Stimulated activated naive CD8-positive, alpha-beta T cell treated with anti-CD3 and anti-CD28 coated beads, Interleukin-15, Interleukin-2, amounts not matched to agents 100 U/mL and 50 U/mL, for 24 hours (primary cell): Measurements from ENCODE around the gene TMEM200C.
"Not testable (repeated sequence)": the region's sequence is repeated elsewhere in the genome, so short reads cannot be mapped to it uniquely, and the experiment has no call there.

Experiments used
- ATAC-seq: fragments of 150-1000 bp; cut with Tn5 transposase; one replicate; pipeline ENCODE4 v1.10.0; 2021
- DNase-seq: peaks from one replicate; pipeline ENCODE4 v3.0.0; 2021

TMEM200C gene

GRCh38 chr18:5891854-5892215 lies 3.5 kb downstream of the TMEM200C start:
- no peak for DNase-seq
- no peak for ATAC-seq

- no peak for DNase-seq
- ATAC-seq = no peak
Measured at GRCh38 chr18:5891184-5891853, 4.0 kb downstream of the TMEM200C start.

- DNase-seq (peak; percentile 52), ATAC-seq (peak; percentile 76)
Measured at GRCh38 chr18:5890331-5891183, 4.8 kb downstream of the TMEM200C start.

DNA sequence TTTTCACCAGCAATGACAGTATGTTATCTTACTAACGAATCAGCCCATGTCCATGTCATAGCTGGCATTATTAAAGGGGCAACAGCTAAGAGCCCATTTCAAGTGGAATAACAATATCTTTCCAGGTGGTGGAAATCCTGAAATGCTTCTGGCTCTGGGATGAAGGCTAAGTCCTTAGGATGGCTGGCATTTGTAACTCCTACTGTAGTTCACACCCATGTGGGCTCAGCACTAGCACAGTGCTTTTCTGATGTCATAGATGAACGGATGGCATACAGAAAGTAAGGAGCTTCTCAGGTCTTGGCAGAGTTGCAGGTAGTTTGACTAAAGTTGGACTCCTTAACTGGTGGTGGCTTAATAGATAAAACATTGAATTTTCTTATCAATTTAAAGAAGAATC lies 10.0 kb downstream of the TMEM200C start:
- ATAC-seq (no peak), DNase-seq (no peak)

- ATAC-seq (no peak), DNase-seq (no peak)
Measured at GRCh38 chr18:5884375-5884774, 10.9 kb downstream of the TMEM200C start.

DNA sequence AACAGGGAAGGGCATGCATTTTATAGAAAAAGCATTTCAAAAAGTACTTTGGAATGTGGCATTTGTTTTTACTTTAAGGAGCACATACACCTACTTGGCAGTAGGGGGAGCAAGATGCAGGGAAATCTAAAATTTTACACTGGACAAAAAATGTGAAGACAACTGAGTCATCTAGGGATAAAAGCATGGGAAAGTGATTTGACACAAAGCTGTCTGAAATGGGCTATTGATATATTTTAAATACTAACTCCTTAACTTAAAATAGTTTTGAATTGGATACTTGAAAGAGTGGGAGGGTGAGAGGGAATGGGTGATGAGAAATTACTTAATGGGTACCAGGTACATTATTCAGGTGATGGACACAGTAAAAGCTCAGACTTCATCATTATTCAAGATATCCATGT lies 15.8 kb downstream of the TMEM200C start:
- DNase-seq (no peak), ATAC-seq (no peak)

DNA sequence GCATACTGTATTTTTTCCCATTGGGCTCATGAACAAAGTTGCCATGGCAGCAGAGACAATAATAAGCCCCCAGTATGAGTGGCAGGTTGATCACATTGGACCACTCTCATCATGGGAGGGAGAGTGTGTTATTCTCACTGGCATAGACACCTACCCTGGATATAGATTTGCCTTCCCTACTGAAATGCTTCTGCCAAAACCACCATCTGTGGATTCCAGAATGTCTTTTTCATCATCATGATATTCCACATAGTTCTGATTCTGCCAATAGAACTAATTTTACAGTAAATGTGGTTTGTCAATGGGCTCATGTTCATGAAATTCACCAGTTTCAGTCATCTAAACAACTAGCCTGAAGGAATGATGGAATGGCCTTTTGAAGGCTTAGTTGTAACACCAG lies 18.4 kb downstream of the TMEM200C start:
- ATAC-seq (no peak), DNase-seq (no peak)

DNA sequence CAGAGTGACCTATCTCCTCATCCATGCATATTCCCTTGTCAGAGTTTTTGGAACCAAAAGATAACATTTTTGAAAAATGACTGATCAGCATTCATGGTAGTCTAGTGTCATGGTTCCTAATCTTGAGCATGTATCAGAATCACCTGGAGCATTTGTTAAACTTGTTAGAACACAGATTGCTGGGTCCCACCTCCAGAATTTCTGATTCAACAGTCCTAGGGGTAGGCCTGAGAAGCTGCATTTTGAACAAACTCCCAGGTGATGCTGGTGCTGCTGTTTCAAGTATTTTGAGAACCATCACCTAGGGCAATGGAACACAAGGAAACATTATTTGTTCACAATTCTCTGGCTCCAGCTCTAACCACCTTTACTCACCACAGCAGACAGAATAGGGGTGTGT lies 21.0 kb downstream of the TMEM200C start:
- DNase-seq = no peak
- ATAC-seq = no peak

- DNase-seq (no peak), ATAC-seq (no peak)
Measured at GRCh38 chr18:5872886-5873285, 22.4 kb downstream of the TMEM200C start.

DNA sequence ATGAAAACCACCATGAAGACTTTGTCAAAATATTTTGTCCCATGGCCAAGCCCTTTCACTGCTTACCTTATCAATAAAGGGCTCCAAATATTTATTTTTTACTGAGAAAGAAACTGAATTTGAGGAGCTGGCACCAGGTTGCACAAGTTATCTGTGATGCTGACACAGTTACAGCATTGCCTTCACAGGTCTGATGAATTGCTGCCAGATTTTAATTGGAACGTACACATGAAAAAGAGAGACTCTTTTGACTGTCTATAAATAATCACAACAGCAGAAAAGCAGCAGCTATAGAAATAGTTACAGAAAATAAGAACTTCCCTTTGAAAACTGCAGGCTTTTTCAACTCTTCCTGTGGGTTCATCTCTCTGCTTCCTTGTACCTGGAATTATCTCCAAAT lies 23.9 kb downstream of the TMEM200C start:
- no peak for DNase-seq
- ATAC-seq = no peak

- ATAC-seq = peak; percentile 43
Measured at GRCh38 chr18:5868218-5868854, 27.0 kb downstream of the TMEM200C start.

GRCh38 chr18:5865521-5865920 lies 29.8 kb downstream of the TMEM200C start:
- ATAC-seq (no peak), DNase-seq (no peak)

More at GRCh38 chr18:5868218-5868854, 27.0 kb downstream of the TMEM200C start:
- DNase-seq = peak; percentile 40

- not testable (repeated sequence) for ATAC-seq
Measured at GRCh38 chr18:5862127-5862526, 33.2 kb downstream of the TMEM200C start.

DNA sequence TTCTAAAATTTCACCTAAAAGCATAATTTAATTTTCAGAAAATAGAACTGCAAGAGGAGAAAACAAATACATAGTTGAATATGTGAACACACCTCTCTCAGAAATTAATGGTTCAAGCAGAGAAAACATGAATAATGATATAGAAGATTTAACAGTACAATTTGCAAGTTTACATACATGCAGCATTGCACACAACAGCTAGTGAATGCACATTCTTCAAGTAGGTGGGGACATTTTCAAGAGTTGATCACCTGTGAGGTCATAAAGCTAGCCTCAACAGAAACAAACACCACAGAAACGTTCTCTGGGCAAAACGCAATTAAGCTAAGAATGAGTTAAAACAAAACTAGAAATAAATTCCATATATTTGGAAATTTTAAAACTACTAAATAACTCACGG lies 38.1 kb downstream of the TMEM200C start:
- ATAC-seq = no peak
- no peak for DNase-seq

More at GRCh38 chr18:5862127-5862526, 33.2 kb downstream of the TMEM200C start:
- not testable (repeated sequence) for DNase-seq

DNA sequence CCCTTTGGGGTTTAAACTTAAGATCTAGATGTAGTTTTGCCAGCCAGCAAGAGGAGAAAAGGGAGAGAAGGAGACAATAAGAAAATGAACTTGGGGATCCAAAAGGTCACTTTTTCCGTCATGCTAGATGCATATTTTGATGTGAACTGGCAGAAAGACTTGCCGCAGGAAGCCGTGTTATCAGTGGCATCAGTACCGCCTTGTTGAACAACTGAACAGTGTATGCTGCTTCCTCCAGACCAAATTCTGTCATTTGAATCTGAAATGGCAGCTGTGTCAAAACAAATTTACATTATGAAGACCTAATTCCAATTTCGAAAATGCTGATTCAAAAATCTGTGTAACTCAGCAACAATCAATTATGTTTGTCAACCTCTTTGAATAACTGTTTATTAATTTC lies 42.1 kb downstream of the TMEM200C start:
- DNase-seq = no peak

GRCh38 chr18:5851998-5852397 lies 43.3 kb downstream of the TMEM200C start:
- no peak for ATAC-seq
- no peak for DNase-seq

More for the DNA sequence above, 42.1 kb downstream of the TMEM200C start:
- ATAC-seq = no peak

- DNase-seq (no peak), ATAC-seq (no peak)
Measured at GRCh38 chr18:5842653-5843052, 52.7 kb downstream of the TMEM200C start.

DNA sequence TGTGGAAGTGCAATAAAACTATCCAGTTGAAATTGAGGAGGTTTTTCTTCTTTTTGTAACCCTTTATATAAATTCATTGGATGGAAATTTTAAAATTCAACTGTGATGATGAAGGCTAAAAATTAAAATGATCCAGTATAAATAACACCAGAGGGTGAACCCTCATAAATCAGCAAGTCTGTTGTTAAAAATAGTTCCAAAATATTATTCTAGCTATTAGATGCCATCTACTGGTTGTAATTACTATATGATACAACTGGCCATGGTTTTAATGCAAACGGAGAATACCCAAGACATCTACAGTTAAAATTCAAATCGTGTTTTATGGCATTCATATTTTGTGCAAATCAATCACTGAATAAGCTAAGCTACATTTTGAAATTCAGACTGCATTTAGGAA lies 53.8 kb downstream of the TMEM200C start:
- ATAC-seq (no peak), DNase-seq (no peak)

- ATAC-seq = no peak
Measured at GRCh38 chr18:5840547-5840946, 54.8 kb downstream of the TMEM200C start.

GRCh38 chr18:5840025-5840424 lies 55.3 kb downstream of the TMEM200C start:
- DNase-seq (no peak), ATAC-seq (no peak)

More at GRCh38 chr18:5840547-5840946, 54.8 kb downstream of the TMEM200C start:
- no peak for DNase-seq

DNA sequence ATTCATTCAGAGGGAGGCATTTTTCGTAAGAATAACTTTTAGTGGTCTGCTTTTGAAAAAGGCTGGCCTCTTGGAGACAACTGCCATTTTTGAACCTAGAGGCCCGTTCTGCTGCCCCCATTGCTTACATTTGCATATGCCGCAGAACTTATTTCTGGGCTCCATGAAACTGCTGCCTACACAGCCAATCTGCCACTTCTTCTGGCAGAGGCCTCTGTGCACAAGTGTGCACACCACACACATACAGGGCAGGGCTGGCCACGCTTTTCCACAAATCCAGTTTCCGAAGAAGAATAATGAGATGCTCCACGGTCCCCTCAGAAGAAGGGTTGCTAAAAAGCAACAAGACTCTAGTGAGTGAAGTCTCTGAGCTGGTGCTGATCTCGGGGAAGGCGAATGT lies 56.2 kb downstream of the TMEM200C start:
- no peak for ATAC-seq
- DNase-seq = no peak
